HK-2 (cell line): Measurements from ENCODE around the gene AKTIP.
"Not testable (repeated sequence)": the region's sequence is repeated elsewhere in the genome, so short reads cannot be mapped to it uniquely, and the experiment has no call there.

ENCODE experiments used
- DNase-seq: peaks from one replicate; pipeline ENCODE4 v3.0.0-alpha.2; 2018; ENCODE audit not compliant: unreplicated experiment

The AKTIP gene

DNA sequence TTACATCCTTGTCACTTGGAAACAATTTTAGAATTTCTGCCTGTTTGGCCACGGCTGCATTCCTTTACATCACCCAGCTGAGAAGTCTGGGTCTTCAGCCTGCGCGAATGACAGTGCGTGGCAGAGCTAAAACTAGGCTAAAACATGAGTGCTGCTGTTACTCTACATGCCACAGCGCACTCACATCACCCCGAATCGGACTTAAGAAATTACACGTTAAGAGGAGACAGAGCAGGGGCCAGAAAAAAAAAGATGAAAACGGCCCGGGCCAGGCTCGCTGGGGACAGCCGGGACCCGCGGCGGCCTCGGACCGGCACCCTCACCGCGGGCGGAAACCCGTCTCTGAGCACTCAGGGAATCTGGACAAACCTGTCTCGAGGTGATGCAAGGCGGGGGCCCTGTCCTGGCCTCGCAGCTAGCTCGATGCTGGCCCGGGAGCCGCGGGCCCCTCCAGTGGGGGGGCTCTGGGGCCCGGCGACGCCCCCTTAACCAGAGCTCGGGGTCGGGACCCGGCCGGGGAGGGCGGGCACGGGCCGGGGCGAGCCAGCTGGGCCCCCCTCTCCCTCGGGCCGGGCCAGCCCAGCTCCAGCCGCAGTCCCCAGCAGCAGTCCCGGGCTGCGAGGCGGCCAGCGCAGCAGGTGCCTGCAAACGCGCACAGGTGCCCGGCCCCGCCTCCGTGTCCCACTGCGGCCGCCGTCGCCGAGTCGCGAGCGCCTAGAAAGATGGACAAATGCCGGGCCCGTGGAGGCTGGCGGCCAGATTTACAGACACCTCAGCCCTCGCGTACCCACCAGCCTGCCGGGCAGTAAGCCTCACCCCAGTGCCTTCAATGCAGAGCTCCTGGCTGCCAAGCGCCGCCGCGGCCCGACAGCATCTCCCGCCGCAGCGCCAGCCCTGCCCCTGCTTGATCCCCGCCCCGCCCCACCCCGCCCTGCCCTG lies at the start of gene AKTIP:
Gene AKTIP, minus strand, starts transcription at position 879 of the 939 bp plus-strand sequence. CDS start 2,950 bp downstream, outside the sequence.
- DNase-seq: peak; percentile 36

DNA sequence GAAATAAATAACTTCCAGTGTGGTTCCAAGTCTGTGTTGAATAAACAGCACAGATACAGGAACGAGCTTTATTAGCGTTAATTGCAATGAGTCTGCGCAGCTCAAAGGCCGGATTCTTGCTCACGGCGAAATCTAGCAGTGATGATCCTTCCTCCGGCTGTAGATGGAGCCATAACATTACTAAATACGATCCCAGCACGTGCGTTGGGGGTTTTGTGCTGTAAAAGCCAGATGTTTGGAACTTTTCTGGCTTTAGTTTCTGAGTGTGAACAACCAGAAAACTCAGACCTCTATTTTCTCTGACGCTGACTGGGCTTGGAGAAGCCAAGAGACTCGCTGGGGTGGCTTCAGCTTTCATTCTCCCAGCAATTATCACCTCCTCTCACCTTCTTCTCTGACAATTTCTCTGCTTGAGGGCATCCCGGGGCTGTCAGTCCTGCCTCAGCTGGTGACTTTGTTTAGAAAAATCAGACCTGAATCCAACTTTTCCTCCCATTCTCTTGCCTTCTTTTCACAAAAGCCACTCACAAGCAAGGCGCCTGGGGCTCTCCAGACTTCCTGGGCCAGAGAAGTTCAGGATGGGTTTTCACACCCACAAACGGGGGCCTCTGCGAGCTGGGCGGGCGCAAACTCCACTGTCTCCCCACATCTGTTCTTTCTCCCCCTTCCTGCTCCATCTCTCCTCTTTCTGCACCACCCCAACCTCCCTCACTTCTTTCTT lies 47.1 kb upstream of the AKTIP start:
- peak; percentile 28 for DNase-seq

GRCh38 chr16:53546988-53547391 lies 44.0 kb upstream of the AKTIP start:
- no peak for DNase-seq

DNA sequence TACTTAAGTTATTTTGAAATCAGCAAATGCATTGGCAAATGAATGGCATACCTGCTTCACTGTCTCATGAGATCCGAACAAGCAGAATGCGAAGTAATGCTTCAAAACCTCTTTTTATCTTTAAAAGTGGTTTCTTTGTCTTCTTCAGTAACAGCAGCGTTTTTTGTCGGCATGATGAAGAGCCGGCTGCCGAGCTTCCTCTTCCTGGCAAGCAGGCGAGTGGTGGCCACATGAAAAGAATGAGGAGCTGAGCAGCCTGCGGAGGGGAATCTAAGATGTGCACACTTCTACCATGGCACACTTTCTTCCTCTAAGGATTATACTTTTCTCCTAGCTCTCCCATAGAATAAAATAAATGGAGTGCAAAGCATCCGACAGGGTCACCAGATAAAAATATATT lies 42.4 kb upstream of the AKTIP start:
- no peak for DNase-seq

DNA sequence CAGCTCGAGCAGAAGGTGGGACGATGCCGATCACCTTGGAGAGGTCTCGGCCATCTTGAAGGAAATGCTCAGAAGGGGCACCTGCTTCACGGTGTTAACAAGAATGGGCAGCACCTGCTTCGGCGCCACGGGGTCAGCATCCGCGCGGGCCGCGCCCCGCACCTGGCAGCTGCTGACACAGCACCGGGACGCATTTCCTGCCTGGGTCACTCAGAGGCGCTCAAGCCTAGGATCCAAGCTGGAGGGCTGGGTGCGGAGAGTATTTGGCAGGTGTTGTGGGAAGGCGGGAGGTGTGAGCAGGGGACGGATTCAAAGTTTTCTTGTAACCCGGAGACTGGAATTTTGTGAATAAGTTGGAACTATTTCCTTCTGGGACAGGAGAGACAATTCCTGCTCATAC lies 39.3 kb upstream of the AKTIP start:
- DNase-seq: no peak

GRCh38 chr16:53541326-53541725 lies 38.3 kb upstream of the AKTIP start:
- DNase-seq: no peak

DNA sequence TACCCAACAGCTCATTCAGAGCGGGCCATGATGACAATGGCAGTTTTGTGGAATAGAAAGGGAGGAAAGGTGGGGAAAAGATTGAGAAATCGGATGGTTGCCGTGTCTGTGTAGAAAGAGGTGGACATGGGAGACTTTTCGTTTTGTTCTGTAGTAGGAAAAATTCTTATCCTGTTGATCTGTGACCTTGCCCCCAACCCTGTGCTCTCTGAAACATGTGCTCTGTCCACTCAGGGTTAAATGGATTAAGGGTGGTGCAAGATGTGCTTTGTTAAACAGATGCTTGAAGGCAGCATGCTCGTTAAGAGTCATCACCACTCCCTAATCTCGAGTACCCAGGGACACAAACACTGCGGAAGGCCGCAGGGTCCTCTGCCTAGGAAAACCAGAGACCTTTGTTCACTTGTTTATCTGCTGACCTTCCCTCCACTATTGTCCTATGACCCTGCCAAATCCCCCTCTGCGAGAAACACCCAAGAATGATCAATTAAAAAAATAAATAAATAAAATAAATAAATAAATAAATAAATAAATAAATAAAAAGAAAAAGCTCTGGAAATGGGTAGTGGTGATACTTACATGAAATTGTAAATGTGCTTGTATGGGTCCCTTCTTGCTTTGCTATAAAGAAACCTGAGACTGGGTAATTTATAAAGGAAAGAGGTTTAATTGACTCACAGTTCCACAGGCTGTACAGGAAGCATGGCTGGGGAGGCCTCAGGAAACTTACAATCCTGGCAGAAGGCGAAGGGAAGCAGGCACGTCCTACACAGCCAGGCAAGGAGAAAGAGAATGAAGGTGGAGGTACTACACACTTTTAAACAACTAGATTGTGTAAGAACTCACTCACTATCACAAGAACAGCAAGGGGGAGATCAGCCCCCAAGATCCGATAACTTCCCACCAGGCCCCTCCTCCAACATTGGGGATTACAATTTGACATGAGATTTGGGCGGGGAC lies 37.0 kb upstream of the AKTIP start:
- not testable (repeated sequence) for DNase-seq

DNA sequence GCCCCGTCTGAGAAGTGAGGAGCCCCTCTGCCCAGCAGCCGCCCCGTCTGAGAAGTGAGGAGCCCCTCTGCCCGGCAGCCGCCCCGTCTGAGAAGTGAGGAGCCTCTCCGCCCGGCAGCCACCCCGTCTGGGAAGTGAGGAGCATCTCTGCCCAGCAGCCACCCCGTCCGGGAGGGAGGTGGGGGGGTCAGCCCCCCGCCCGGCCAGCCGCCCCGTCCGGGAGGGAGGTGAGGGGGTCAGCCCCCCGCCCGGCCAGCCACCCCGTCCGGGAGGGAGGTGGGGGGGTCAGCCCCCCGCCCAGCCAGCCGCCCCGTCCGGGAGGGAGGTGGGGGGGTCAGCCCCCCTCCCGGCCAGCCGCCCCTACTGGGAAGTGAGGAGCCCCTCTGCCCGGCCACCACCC lies 36.3 kb upstream of the AKTIP start:
- DNase-seq: not testable (repeated sequence)

- DNase-seq: no peak
Measured at GRCh38 chr16:53537626-53538025, 34.6 kb upstream of the AKTIP start.

DNA sequence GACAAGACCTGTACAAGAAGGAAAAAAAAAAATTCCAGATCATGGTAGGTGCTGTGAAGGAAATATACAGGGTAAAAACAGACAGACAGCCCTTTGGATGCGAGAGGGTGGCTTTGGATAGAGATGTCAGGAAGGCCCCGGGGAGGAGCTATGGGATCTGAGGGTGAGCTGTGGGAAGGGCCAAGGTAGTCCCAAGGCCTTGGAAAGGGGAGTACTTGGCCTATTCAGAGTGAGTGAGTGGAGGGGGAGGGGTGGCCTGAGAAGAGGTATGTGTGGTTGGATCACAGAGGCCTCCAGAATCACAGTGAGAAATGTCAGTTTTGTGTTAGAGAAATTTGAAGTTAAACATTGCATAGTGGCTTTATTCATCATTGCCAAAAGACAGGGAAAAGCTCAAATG lies 31.2 kb upstream of the AKTIP start:
- DNase-seq: no peak

DNA sequence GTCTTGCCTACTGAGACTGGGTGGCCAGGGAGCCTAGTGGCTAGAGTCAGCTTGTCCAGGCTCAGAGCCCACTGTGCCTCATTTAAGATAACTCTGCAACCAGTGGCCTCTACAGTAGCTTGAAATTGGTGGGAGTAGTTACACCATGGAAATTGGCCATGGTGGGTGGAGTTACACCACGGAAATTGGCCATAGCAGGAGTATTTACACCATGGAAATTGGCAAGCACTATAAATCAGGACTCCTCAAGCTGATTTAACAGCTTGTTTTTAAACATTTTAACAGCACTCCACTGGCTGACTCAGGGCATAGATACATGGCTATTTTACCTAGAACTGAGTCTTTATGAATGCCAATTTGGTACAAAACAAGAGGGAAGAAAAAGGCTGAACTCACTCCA lies 27.7 kb upstream of the AKTIP start:
- no peak for DNase-seq

DNA sequence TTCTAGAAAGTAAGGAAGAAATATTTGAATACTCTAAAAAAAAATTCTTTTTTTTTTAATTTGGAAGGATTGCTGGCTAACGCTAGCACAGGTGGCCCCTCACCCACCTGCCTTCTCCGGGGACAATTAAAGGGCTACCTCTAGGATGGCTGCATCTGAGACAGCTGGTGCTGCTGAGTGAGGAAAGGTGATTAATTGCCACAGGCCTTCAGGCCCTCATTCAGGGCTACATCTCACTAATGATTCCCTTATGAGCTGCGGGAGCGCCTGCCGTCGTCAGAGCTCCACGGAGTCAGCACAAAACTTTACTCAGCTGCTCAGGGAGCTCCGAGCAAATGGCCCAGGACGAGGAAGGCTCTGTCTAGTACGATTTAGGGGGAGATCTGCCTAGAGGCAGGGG lies 27.0 kb upstream of the AKTIP start:
- DNase-seq: no peak

DNA sequence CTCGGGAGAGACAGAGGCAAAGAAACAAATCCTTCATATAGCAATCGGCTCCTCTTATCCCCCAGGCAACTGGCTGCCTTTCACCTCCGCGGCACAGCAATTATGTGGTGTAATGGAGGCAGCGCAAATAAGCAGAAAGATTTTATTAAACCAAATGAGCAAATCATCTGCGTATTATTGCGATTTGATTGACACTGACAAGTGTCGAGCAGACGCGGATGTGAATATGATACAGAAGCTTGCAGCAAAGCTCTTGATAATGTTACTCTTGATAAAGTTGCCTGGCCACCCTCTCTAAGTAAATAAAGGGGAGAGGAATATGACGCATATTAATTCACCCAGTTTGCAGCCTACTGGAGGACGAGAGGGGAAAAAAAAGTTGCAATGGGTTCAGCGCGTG lies 26.5 kb upstream of the AKTIP start:
- no peak for DNase-seq

GRCh38 chr16:53528797-53529196 lies 25.8 kb upstream of the AKTIP start:
- DNase-seq: no peak

DNA sequence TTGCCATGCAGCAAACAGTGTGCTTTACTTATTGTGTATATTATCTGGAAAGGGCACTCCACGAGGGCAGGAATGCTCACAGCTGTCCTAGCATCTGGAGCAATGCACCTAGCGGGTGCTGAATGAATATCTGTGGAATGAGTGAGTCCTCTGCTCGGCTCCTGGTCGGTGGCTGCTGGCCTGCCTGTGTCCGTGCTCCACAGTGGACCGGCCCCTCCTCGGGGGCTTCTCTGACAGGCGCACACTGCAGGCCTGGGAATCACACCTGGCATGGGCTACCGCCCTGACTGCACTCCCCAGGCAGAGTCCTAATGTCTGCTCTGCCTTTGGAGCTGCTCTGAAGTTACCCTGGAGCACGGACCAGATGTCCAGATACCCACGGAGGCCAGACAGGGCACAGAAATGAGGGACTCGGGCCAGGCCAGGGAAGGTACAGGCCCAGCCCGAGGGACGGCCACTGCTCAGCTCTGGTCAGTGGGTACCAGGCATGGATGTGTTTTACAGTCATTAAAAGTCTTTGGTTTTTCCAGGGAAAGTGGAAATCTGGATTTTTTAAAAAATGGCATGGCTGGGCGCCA lies 21.1 kb upstream of the AKTIP start:
- no peak for DNase-seq

- DNase-seq: no peak
Measured at GRCh38 chr16:53523126-53523804, 20.3 kb upstream of the AKTIP start.

DNA sequence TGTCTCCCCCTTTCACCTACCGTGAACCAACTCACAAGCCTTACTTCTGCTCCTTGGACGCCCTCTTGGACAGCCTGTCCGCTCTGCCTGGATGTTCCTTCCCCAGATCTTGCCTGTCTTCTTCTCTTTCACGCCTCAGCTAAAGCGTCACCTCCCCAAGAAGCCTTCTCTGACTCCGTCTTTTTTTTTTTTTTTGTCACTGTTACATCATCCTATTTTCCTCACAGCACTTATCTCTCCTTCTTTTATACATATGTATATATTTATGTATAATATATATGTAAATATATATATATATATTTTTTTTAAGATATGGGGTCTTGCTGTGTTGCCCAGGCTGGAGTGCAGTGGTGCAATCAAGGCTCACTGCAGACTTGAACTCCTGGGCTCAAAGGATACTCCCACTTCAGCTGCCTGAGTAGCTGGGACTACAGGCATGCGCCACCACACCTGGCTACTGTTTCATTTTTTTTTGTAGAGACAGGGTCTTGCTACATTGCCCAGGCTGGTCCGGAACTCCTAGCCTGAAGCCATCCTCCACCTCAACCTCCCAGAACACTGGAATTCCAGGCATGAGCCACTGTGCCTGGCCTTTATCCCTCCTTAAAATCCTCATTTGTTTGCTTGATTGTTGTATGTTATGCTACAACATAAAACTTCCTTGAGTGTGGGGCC lies 16.5 kb upstream of the AKTIP start:
- DNase-seq: no peak

GRCh38 chr16:53518550-53519416 lies 15.8 kb upstream of the AKTIP start:
- DNase-seq: no peak

DNA sequence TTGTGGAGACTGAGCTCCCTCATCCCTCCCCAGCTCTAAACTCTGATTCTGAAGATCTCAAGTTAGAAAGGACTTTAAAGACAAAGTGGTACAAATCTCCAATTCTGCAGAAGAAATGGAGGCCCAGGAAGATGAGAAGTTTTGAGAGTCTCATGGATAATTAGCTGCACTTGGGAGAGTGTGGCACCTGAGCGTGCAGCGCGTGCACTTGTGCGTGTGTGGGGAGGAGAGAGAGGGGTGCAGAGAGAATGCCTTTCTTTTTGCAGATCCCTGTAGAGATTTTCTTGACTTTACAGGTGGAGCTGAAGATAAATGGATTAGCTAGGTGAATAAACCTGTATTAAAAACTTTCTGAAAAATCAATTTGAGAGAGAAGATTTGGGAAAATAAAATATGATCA lies 14.8 kb upstream of the AKTIP start:
- DNase-seq: no peak
